A673 (cell line): ENCODE data around the gene CATSPERD.

Experiments used
- EZH2 ChIP-seq: fragments of 200-600 bp; sonication (generic); IDR thresholded peaks from 2 replicates; pipeline ENCODE4 v1.6.1; 2017; ENCODE audit warnings: borderline replicate concordance, low read depth, mild to moderate bottlenecking, mixed read lengths, antibody characterized with exemption, low read length; ENCODE audit not compliant: poor library complexity, severe bottlenecking
- TF ChIP-seq, protein P1 (sequence below): fragments of 300-800, 200-600 bp; sonication (generic); conservative IDR thresholded peaks from 2 replicates; pipeline ENCODE4 v1.5.1; 2017; ENCODE audit warnings: low read depth, mild to moderate bottlenecking, antibody characterized with exemption, low read length, moderate library complexity, mixed read lengths

DNA sequence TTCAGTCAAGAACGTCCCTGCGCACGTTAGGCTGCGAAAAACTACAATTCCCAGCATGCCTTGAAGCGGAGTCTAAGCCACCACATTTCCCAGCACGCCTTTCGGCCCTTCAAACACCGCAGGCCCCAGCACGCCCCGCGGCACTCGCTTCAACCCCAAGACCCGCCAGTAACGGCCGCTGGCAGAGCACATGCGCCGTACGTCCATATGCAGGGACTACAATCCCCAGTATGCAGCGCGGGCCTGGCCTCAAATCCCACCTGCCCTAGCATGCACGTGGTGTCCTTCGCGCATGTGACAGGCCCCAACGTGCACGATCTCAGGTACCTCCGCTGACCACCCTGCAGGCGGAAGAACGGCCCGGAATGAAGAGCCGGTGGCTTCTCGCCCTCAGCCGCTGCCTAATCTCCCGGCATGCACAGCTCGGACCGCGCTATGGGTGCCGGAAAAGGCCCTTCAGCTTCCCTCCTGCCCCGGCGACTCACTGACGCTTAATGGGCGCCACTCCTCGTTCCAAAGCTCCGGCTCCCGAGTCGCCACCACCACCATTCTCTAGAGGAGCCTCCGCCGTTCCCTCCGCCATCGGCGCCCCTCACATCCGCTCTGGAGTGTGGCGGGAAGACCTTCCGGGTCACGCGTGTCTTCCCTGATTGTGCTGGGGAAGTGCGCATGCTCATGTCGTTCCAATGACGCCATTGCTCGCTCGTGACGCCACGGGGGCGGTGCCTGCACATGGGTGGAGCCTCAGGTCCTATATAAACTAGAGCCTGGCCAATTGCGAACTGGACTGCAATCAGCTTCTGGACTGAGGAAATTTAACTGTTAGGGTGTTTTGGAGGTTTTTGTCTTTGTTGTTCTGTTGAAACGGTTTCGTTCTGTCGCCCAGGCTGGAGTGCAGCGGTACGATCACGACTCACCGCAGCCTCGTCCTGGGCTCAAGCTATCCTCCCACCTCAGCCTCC is 70.4 kb downstream of the CATSPERD start, which contains the start of gene DUS3L:
- no peak for TF ChIP-seq EZH2
- TF ChIP-seq, protein P1, sequence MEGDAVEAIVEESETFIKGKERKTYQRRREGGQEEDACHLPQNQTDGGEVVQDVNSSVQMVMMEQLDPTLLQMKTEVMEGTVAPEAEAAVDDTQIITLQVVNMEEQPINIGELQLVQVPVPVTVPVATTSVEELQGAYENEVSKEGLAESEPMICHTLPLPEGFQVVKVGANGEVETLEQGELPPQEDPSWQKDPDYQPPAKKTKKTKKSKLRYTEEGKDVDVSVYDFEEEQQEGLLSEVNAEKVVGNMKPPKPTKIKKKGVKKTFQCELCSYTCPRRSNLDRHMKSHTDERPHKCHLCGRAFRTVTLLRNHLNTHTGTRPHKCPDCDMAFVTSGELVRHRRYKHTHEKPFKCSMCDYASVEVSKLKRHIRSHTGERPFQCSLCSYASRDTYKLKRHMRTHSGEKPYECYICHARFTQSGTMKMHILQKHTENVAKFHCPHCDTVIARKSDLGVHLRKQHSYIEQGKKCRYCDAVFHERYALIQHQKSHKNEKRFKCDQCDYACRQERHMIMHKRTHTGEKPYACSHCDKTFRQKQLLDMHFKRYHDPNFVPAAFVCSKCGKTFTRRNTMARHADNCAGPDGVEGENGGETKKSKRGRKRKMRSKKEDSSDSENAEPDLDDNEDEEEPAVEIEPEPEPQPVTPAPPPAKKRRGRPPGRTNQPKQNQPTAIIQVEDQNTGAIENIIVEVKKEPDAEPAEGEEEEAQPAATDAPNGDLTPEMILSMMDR, result no peak
